ENCODE data around the gene CCDC149. TPM values are rescaled to one million over a fixed set of nuclear protein-coding genes. Genes with fewer than 3 reads are reported as not detected.

CCDC149 gene
- total and polyA plus RNA-seq, 2 of the 13 experiments (the other 11 are each of a cell fraction or from before 2014, with no cell fraction given): 0.44 to 0.95 TPM

- TF ChIP-seq SOX5 (CRISPR knock-in tag; IDR thresholded peaks at IDR 0.05; ENCODE audit: borderline replicate concordance): no peak
- no peak for TF ChIP-seq MAFG (CRISPR knock-in tag; IDR thresholded peaks at IDR 0.05)
- no peak for TF ChIP-seq EHMT2 (IDR thresholded peaks at IDR 0.05; ENCODE audit: borderline replicate concordance, low read depth, low read length)
- TF ChIP-seq PRMT3 (CRISPR knock-in tag; IDR thresholded peaks at IDR 0.05; ENCODE audit: borderline replicate concordance, low read depth): no peak
- H3K27ac ChIP-seq (ENCODE audit: extremely low read length, insufficient read depth, low read length): no peak overlapping the region
- H3K4me3 ChIP-seq (replicated peaks in 1 of 3; ENCODE audit: insufficient read depth in 1 of 3, low read depth in 2 of 3, low read length in 3 of 3): no peak overlapping the region
These were observed 23.0 kb upstream of the CCDC149 start for GRCh38 chr4:24935856-24936255.

DNA sequence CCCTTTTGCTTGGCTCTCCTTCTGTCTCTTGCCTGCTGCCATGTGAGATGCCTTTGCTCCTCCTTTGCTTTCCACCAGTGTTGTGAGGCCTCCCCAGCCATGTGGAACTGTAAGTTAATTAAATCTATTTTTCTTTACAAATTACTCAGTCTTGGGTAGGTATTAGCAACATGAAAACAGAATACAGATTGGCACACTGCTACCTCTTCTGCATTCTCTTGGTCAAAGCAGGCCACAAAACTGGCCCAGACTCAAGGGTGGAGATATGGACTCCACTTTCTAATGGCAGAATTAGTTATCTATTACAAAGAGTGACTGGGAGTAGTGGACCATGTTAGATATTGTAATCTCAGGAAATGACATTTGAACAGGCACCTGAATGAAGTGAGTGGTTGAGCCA, 21.5 kb upstream of the CCDC149 start:
- H2AFZ ChIP-seq (ENCODE audit: low read length): no peak overlapping the region
- ChIA-PET CTCF (ENCODE audit: low intra/inter-chr PET ratio, low total read pairs) (no interaction called here), POLR2A (no interaction called here)
- intact Hi-C loops (cut with micrococcal nuclease; ENCODE audit: unreplicated experiment): no loop called here
- no peak overlapping the region for H3K4me2 ChIP-seq (ENCODE audit: low read depth, low read length)
- BruUV-seq (replicated peaks): no TSS peak
- H3K4me1 ChIP-seq (ENCODE audit: insufficient read depth, low read length): no peaks in the 10 kb centered on the region
- H3K4me3 ChIP-seq (replicated peaks in 1 of 3; ENCODE audit: insufficient read depth in 1 of 3, low read depth in 2 of 3, low read length in 3 of 3): no peak overlapping the region
- H3K79me2 ChIP-seq (ENCODE audit: insufficient read depth, low read length): no peaks in the 10 kb centered on the region
- no peaks in the 10 kb centered on the region for H3K36me3 ChIP-seq (replicated peaks in 1 of 2; ENCODE audit: control insufficient read depth in 1 of 2, insufficient read depth in 2 of 2, low read length in 2 of 2)
- TF ChIP-seq REPIN1 (CRISPR knock-in tag; IDR thresholded peaks at IDR 0.05; ENCODE audit: borderline replicate concordance, low read depth): no peak
- TF ChIP-seq BRCA1 (CRISPR knock-in tag; IDR thresholded peaks at IDR 0.05): no peak
- no peak for TF ChIP-seq ZSCAN9 (CRISPR knock-in tag; IDR thresholded peaks at IDR 0.05; ENCODE audit: borderline replicate concordance)
- TF ChIP-seq ETV6 (CRISPR knock-in tag; conservative IDR thresholded peaks at IDR 0.05): no peak
- no peak for TF ChIP-seq HNRNPLL (IDR thresholded peaks at IDR 0.05; ENCODE audit: low read depth, low read length, poor library complexity, severe bottlenecking)
- TF ChIP-seq XRCC5 (optimal IDR thresholded peaks at IDR 0.05; ENCODE audit: low read length): no peak
- no peak for TF ChIP-seq ESRRA (CRISPR knock-in tag; IDR thresholded peaks at IDR 0.05; ENCODE audit: low read depth)
- no peak for TF ChIP-seq ZNF670 (CRISPR knock-in tag; IDR thresholded peaks at IDR 0.05; ENCODE audit: borderline replicate concordance)
- no peak for TF ChIP-seq GATA4 (IDR thresholded peaks at IDR 0.05; ENCODE audit: borderline replicate concordance, low read depth)
- TF ChIP-seq ZNF777 (CRISPR knock-in tag; IDR thresholded peaks at IDR 0.05): no peak
- TF ChIP-seq SYNCRIP (IDR thresholded peaks at IDR 0.05; ENCODE audit: insufficient read depth, low read depth, low read length): no peak
- ATAC-seq (no peak), FAIRE-seq (no peak), DNase-seq (ENCODE audit: low spot score) (no peak)
- no peak overlapping the region for H3K27ac ChIP-seq (ENCODE audit: extremely low read length, insufficient read depth, low read length)
- H3K9ac ChIP-seq (ENCODE audit: insufficient read depth, low read depth, low read length): no peak overlapping the region
- 0 out of 5 replicates have a peak, but pooled peaks cover 0 to 3% of the 10 kb centered on the region in 2 experiments for H3K27me3 ChIP-seq (ENCODE audit: control insufficient read depth in 1 of 2, insufficient read depth in 2 of 2, low read length in 2 of 2)
- H4K20me1 ChIP-seq (ENCODE audit: insufficient read depth, low read length): no peaks in the 10 kb centered on the region
- in situ Hi-C loops (cut with HindIII; ENCODE audit: extremely low pct_ligation_motif_present, low pct_unique_long_range_greater_than_20kb): no loop called here
- H3K9me3 ChIP-seq (ENCODE audit: low read length): peaks cover 15% of the 10 kb centered on the region; the same call in 1 of the 2 replicates

More at GRCh38 chr4:24935856-24936255, 23.0 kb upstream of the CCDC149 start:
- Histone ChIP-seq H4K20me1 (ENCODE audit: insufficient read depth, low read length) (no peaks in the 10 kb centered on the region), H3K27me3 (ENCODE audit: control insufficient read depth in 1 of 2, insufficient read depth in 2 of 2, low read length in 2 of 2) (0 out of 5 replicates have a peak, but pooled peaks cover 0 to 3% of the 10 kb centered on the region in 2 experiments), H3K9ac (ENCODE audit: insufficient read depth, low read depth, low read length) (no peak overlapping the region), H3K4me2 (ENCODE audit: low read depth, low read length) (no peak overlapping the region), H3K79me2 (ENCODE audit: insufficient read depth, low read length) (no peaks in the 10 kb centered on the region), H3K9me3 (ENCODE audit: low read length) (peaks cover 15% of the 10 kb centered on the region; the same call in 1 of the 2 replicates), H3K36me3 (replicated peaks in 1 of 2; ENCODE audit: control insufficient read depth in 1 of 2, insufficient read depth in 2 of 2, low read length in 2 of 2) (no peaks in the 10 kb centered on the region), H2AFZ (ENCODE audit: low read length) (no peak overlapping the region), H3K4me1 (ENCODE audit: insufficient read depth, low read length) (no peaks in the 10 kb centered on the region)
- BruUV-seq (replicated peaks): no TSS peak
- POLR2A ChIA-PET: no interaction called here
- FAIRE-seq (no peak), ATAC-seq (no peak), DNase-seq (ENCODE audit: low spot score) (no peak)
- intact Hi-C loops (cut with micrococcal nuclease; ENCODE audit: unreplicated experiment): no loop called here
- CTCF ChIA-PET (ENCODE audit: low intra/inter-chr PET ratio, low total read pairs): no interaction called here
- in situ Hi-C loops (cut with HindIII; ENCODE audit: extremely low pct_ligation_motif_present, low pct_unique_long_range_greater_than_20kb): no loop called here
- 24% methylated on average over 2 of the region's 2 CpGs for WGBS (ENCODE audit: low lambda C conversion rate)

Measured in HepG2 (cell line).